ENCODE data around the gene ZNF737. TPM values are rescaled to one million over a fixed set of nuclear protein-coding genes. Genes with fewer than 3 reads are reported as not detected.

The ZNF737 gene
- total RNA-seq, 2 experiments from 2014 or later: 14.0 to 16.2 TPM

Other genes starting within 250 kb of the ZNF737 start
- gene ZNF626, start 95.8 kb upstream of the ZNF737 start, total RNA-seq: 10 to 100 TPM in 1 of 2 experiments, 1 to 10 TPM in 1; 9.3 to 11.1 TPM
- 1 to 10 TPM; 8.9 to 9.3 TPM for gene ZNF66, start 210.5 kb upstream of the ZNF737 start, total RNA-seq